Trophoblast cell (in vitro differentiated cells and primary cell): ENCODE measurements around the gene ZNF554.

Experiments used
- DNase-seq, 2 donors: peaks; one replicate each; pipeline ENCODE4 v3.0.0-alpha.2; 2016
- H2AFZ ChIP-seq: 2 replicates; pipeline ENCODE4 v1.6.1; 2013; ENCODE audit warnings: low read length, moderate library complexity, mild to moderate bottlenecking; ENCODE audit not compliant: insufficient read depth, poor library complexity
- H2AK5ac ChIP-seq: 2 replicates; pipeline ENCODE4 v1.6.1; 2013; ENCODE audit warnings: mild to moderate bottlenecking, low read length
- H2BK120ac ChIP-seq: 2 replicates; pipeline ENCODE4 v1.6.1; 2013; ENCODE audit warnings: low read length, mild to moderate bottlenecking, moderate library complexity; ENCODE audit not compliant: insufficient read depth, poor library complexity
- H2BK12ac ChIP-seq: 2 replicates; pipeline ENCODE4 v1.6.1; 2013; ENCODE audit warnings: mild to moderate bottlenecking, low read length, moderate library complexity
- H2BK5ac ChIP-seq: 2 replicates; pipeline ENCODE4 v1.6.1; 2013; ENCODE audit warnings: low read length, low read depth, moderate library complexity, mild to moderate bottlenecking; ENCODE audit not compliant: poor library complexity
- H3K14ac ChIP-seq: 2 replicates; pipeline ENCODE4 v1.6.1; 2013; ENCODE audit warnings: mild to moderate bottlenecking, low read length
- H3K18ac ChIP-seq: 2 replicates; pipeline ENCODE4 v1.6.1; 2013; ENCODE audit warnings: mild to moderate bottlenecking, low read length
- H3K23ac ChIP-seq: 2 replicates; pipeline ENCODE4 v1.6.1; 2013; ENCODE audit warnings: low read length
- H3K27ac ChIP-seq: 2 replicates; pipeline ENCODE4 v1.5.1; 2013; ENCODE audit warnings: low read depth, mild to moderate bottlenecking, inconsistent platforms, low read length, moderate library complexity
- H3K27me3 ChIP-seq: 2 replicates; pipeline ENCODE4 v1.6.1; 2013; ENCODE audit warnings: inconsistent platforms, mild to moderate bottlenecking, low read length, moderate library complexity; ENCODE audit not compliant: insufficient read depth
- H3K36me3 ChIP-seq, 2 experiments: 1 replicate in 1 of 2; 2 replicates in 1 of 2; pipeline ENCODE4 v1.6.1; 2013; ENCODE audit warnings: low read length in 2 of 2, mild to moderate bottlenecking in 2 of 2, moderate library complexity in 1 of 2; ENCODE audit not compliant: insufficient read depth in 2 of 2, control insufficient read depth in 1 of 2
- H3K4ac ChIP-seq: 2 replicates; pipeline ENCODE4 v1.6.1; 2013; ENCODE audit warnings: low read depth, mild to moderate bottlenecking, low read length, moderate library complexity
- H3K4me1 ChIP-seq, 2 experiments: 1 replicate in 1 of 2; 2 replicates in 1 of 2; pipeline ENCODE4 v1.6.1; 2013; ENCODE audit warnings: low read length in 2 of 2, mild to moderate bottlenecking in 2 of 2, moderate library complexity in 1 of 2; ENCODE audit not compliant: insufficient read depth in 2 of 2, control insufficient read depth in 1 of 2
- H3K4me2 ChIP-seq: 2 replicates; pipeline ENCODE4 v1.6.1; 2013; ENCODE audit warnings: inconsistent platforms, mild to moderate bottlenecking, low read length, moderate library complexity
- H3K4me3 ChIP-seq: 2 replicates; pipeline ENCODE4 v1.5.1; 2013; ENCODE audit warnings: mild to moderate bottlenecking, low read depth, low read length, inconsistent platforms
- H3K79me1 ChIP-seq: one replicate; pipeline ENCODE4 v1.6.1; 2013; ENCODE audit warnings: low read length
- H3K79me2 ChIP-seq: 2 replicates; pipeline ENCODE4 v1.6.1; 2013; ENCODE audit warnings: low read length, mild to moderate bottlenecking; ENCODE audit not compliant: control insufficient read depth, insufficient read depth, poor library complexity
- H3K9ac ChIP-seq: 2 replicates; pipeline ENCODE4 v1.6.1; 2013; ENCODE audit warnings: mild to moderate bottlenecking, low read length
- H3K9me3 ChIP-seq: 2 replicates; pipeline ENCODE4 v1.6.1; 2013; ENCODE audit warnings: low read depth, mild to moderate bottlenecking, control low read depth, inconsistent platforms, low read length; ENCODE audit not compliant: insufficient read depth
- H4K12ac ChIP-seq: 2 replicates; pipeline ENCODE4 v1.6.1; 2013; ENCODE audit warnings: low read depth, mild to moderate bottlenecking, low read length, moderate library complexity
- H4K8ac ChIP-seq: 2 replicates; pipeline ENCODE4 v1.6.1; 2013; ENCODE audit warnings: low read depth, mild to moderate bottlenecking, low read length, moderate library complexity
- H4K91ac ChIP-seq: one replicate; pipeline ENCODE4 v1.6.1; 2013; ENCODE audit warnings: low read depth, mild to moderate bottlenecking, low read length, moderate library complexity
- WGBS: extraction: QIAGEN DNeasy Blood & Tissue Kit; methylation state at CpG from one replicate; pipeline ENCODE4 v1.1.7; 2013; ENCODE audit warnings: missing lambda C conversion rate; ENCODE audit not compliant: insufficient read length, insufficient coverage; ENCODE audit errors: extremely low coverage; 5-methylcytosine and 5-hydroxymethylcytosine counted together

ZNF554 gene

DNA sequence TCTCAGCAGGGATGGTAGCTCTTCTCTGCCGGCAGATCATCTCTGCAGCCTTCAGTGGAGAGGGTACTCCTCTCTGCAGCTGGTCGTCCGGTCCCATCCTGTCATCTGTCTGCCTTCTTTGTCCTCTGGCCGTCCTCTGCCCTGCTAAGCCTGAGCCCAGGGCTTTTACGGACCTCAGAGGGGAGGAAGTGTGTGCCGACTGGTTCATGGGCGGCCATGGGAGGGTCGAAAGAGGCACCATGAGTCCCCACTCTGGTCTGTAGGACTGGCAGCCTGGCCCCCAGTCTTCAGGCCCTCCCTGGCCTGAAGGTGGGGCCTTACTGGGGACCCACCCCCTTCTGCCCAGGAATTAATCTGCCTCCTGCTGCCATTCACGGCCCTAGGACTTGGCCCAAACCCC, 4.0 kb downstream of the ZNF554 start:
- no peak overlapping the region for H3K4me2 ChIP-seq
- no peak overlapping the region for H2BK120ac ChIP-seq
- H2BK12ac ChIP-seq: no peak overlapping the region
- H4K91ac ChIP-seq: no peak overlapping the region
- no CpG with 5 or more reads among the region's 9 CpGs for WGBS
- H2AK5ac ChIP-seq: no peak overlapping the region
- no peak overlapping the region for H3K9ac ChIP-seq
- H3K4me3 ChIP-seq: no peak overlapping the region
- H2BK5ac ChIP-seq: no peak overlapping the region
- H3K18ac ChIP-seq: no peak overlapping the region
- H4K12ac ChIP-seq: no peak overlapping the region
- no peak for DNase-seq
- peaks cover 9% of the 10 kb centered on the region for H3K9me3 ChIP-seq
- no peak overlapping the region for H3K4ac ChIP-seq
- H3K23ac ChIP-seq: no peak overlapping the region
- peaks cover 7% of the 10 kb centered on the region for H3K79me2 ChIP-seq
- H3K79me1 ChIP-seq: peaks cover 8% of the 10 kb centered on the region
- peaks cover 0 to 4% of the 10 kb centered on the region in 2 experiments for H3K4me1 ChIP-seq
- H3K27me3 ChIP-seq: no peaks in the 10 kb centered on the region
- H2AFZ ChIP-seq: no peak overlapping the region
- H3K27ac ChIP-seq: no peak overlapping the region
- peaks cover 16 to 20% of the 10 kb centered on the region in 2 experiments for H3K36me3 ChIP-seq
- no peak overlapping the region for H4K8ac ChIP-seq
- H3K14ac ChIP-seq: no peak overlapping the region

DNA sequence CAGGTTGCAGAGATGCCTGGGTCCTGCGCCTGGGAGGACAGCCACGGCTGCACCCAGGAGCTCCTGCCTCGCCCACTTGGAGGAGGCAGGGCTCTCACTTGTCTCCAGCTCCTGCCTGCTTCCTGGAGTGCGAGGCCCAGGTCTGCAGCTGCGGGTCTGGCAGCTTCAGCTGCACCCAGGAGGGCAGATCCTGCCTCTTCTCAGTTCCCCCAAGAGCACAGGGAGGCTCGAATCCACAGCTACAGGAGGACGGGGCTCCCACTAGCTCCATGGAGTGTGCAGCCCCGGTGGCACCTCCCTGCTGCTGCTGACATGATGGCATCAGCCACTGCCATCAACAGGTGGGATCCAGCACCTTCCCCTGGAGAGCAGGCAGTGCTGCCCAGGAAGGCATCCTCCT, 4.5 kb downstream of the ZNF554 start:
- H3K23ac ChIP-seq: no peak overlapping the region
- H3K4me3 ChIP-seq: no peak overlapping the region
- H3K9ac ChIP-seq: no peak overlapping the region
- H3K36me3 ChIP-seq: peaks cover 16 to 20% of the 10 kb centered on the region in 2 experiments
- no peak overlapping the region for H3K4me2 ChIP-seq
- no peak overlapping the region for H2AK5ac ChIP-seq
- H3K27me3 ChIP-seq: no peaks in the 10 kb centered on the region
- no peak overlapping the region for H3K14ac ChIP-seq
- DNase-seq: no peak
- no peak overlapping the region for H4K91ac ChIP-seq
- H4K8ac ChIP-seq: no peak overlapping the region
- H3K4me1 ChIP-seq: peaks cover 0 to 4% of the 10 kb centered on the region in 2 experiments
- H3K9me3 ChIP-seq: peaks cover 11% of the 10 kb centered on the region
- no peak overlapping the region for H4K12ac ChIP-seq
- H3K79me1 ChIP-seq: peaks cover 8% of the 10 kb centered on the region
- no CpG with 5 or more reads among the region's 8 CpGs for WGBS
- H3K79me2 ChIP-seq: peaks cover 7% of the 10 kb centered on the region
- H2BK120ac ChIP-seq: no peak overlapping the region
- no peak overlapping the region for H2AFZ ChIP-seq
- no peak overlapping the region for H2BK12ac ChIP-seq
- no peak overlapping the region for H3K18ac ChIP-seq
- H3K4ac ChIP-seq: no peak overlapping the region
- no peak overlapping the region for H2BK5ac ChIP-seq
- H3K27ac ChIP-seq: no peak overlapping the region

DNA sequence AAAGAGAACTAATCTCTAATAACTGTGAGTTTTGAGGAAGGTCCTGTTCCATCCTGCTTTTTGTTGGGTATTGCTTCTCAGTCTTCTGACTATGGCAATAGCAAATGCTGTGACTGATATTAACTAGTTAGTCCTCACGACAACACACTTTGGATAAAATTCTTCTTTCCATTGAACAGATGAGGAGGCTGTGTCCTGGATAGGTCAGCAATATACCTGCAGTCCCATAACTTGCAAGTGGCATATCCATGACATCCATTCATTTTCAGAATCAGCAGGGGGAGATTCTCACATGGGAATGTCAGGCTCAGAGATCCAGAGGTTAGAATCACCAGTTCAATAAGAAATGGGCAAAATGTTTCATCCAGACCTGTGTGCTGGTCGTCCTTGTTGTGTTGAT, 7.4 kb downstream of the ZNF554 start:
- Histone ChIP-seq H3K4me1 (no peaks in the 10 kb centered on the region), H3K27ac (no peak overlapping the region), H3K79me1 (no peaks in the 10 kb centered on the region), H3K4me2 (no peak overlapping the region), H2BK120ac (no peak overlapping the region), H3K9me3 (peaks cover 19% of the 10 kb centered on the region), H3K36me3 (peaks cover 20 to 23% of the 10 kb centered on the region in 2 experiments), H3K23ac (no peak overlapping the region), H3K9ac (no peak overlapping the region), H4K12ac (no peak overlapping the region), H3K79me2 (no peaks in the 10 kb centered on the region), H3K4me3 (no peak overlapping the region), H3K4ac (no peak overlapping the region), H2AFZ (no peak overlapping the region), H3K27me3 (no peaks in the 10 kb centered on the region), H2BK5ac (no peak overlapping the region), H2BK12ac (no peak overlapping the region), H4K91ac (no peak overlapping the region), H2AK5ac (no peak overlapping the region), H4K8ac (no peak overlapping the region), H3K14ac (no peak overlapping the region), H3K18ac (no peak overlapping the region)
- no peak for DNase-seq
- WGBS: no CpG with 5 or more reads among the region's 2 CpGs

- no peak overlapping the region for H3K4me2 ChIP-seq
- H2BK5ac ChIP-seq: no peak overlapping the region
- H3K9ac ChIP-seq: no peak overlapping the region
- H2BK120ac ChIP-seq: no peak overlapping the region
- H3K14ac ChIP-seq: no peak overlapping the region
- no peak overlapping the region for H3K18ac ChIP-seq
- no peak overlapping the region for H4K91ac ChIP-seq
- H2AK5ac ChIP-seq: no peak overlapping the region
- no peak overlapping the region for H3K4me3 ChIP-seq
- H3K9me3 ChIP-seq: peaks cover 25% of the 10 kb centered on the region
- no peak overlapping the region for H2AFZ ChIP-seq
- no peak overlapping the region for H3K23ac ChIP-seq
- H3K27me3 ChIP-seq: no peaks in the 10 kb centered on the region
- H3K4ac ChIP-seq: no peak overlapping the region
- DNase-seq: no peak
- WGBS: no CpG with 5 or more reads among the region's 13 CpGs
- H4K8ac ChIP-seq: no peak overlapping the region
- no peak overlapping the region for H3K27ac ChIP-seq
- H3K36me3 ChIP-seq: peaks cover 26 to 28% of the 10 kb centered on the region in 2 experiments
- no peaks in the 10 kb centered on the region for H3K79me2 ChIP-seq
- no peaks in the 10 kb centered on the region for H3K79me1 ChIP-seq
- no peaks in the 10 kb centered on the region for H3K4me1 ChIP-seq
- no peak overlapping the region for H2BK12ac ChIP-seq
- H4K12ac ChIP-seq: no peak overlapping the region
These were observed 8.3 kb downstream of the ZNF554 start for GRCh38 chr19:2827840-2828489.
